H9 (cell line): ENCODE results near the gene CCDC187. TPM values are rescaled to one million over a fixed set of nuclear protein-coding genes. Genes with fewer than 3 reads are reported as not detected.

Experiments used
- DNase-seq: peaks from one replicate; pipeline ENCODE4 v3.0.0-alpha.2; 2017
- H2AFZ ChIP-seq: one replicate; pipeline ENCODE4 v1.6.1; 2013; ENCODE audit warnings: mild to moderate bottlenecking, low read length, control low read depth, moderate library complexity
- H2AK5ac ChIP-seq: 2 replicates; pipeline ENCODE4 v1.6.1; 2013; ENCODE audit warnings: low read length, control low read depth, mixed read lengths; ENCODE audit not compliant: insufficient read length
- H2BK120ac ChIP-seq: one replicate; pipeline ENCODE4 v1.6.1; 2013; ENCODE audit warnings: low read depth, mild to moderate bottlenecking, low read length, control low read depth, inconsistent platforms; ENCODE audit not compliant: poor library complexity, severe bottlenecking
- H2BK12ac ChIP-seq: 2 replicates; pipeline ENCODE4 v1.6.1; 2013; ENCODE audit warnings: low read length, control low read depth, mixed read lengths, low read depth; ENCODE audit not compliant: insufficient read length
- H2BK15ac ChIP-seq: 2 replicates; pipeline ENCODE4 v1.6.1; 2013; ENCODE audit warnings: low read depth, low read length, control low read depth
- H2BK20ac ChIP-seq: one replicate; pipeline ENCODE4 v1.6.1; 2013; ENCODE audit warnings: low read depth, mild to moderate bottlenecking, low read length, control low read depth, inconsistent platforms; ENCODE audit not compliant: poor library complexity, severe bottlenecking
- H2BK5ac ChIP-seq: 2 replicates; pipeline ENCODE4 v1.6.1; 2013; ENCODE audit warnings: low read length, control low read depth, mixed read lengths; ENCODE audit not compliant: insufficient read length
- H3K14ac ChIP-seq: 2 replicates; pipeline ENCODE4 v1.6.1; 2013; ENCODE audit warnings: low read length, control low read depth; ENCODE audit not compliant: insufficient read depth
- H3K18ac ChIP-seq: 2 replicates; pipeline ENCODE4 v1.6.1; 2013; ENCODE audit warnings: low read depth, mild to moderate bottlenecking, mixed read lengths, low read length, control low read depth; ENCODE audit not compliant: insufficient read length
- H3K23ac ChIP-seq: 2 replicates; pipeline ENCODE4 v1.6.1; 2013; ENCODE audit warnings: low read length, control low read depth, mixed read lengths, low read depth; ENCODE audit not compliant: insufficient read length
- H3K23me2 ChIP-seq: 2 replicates; pipeline ENCODE4 v1.6.1; 2013; ENCODE audit warnings: low read depth, mild to moderate bottlenecking, mixed read lengths, low read length, control low read depth; ENCODE audit not compliant: insufficient read length, poor library complexity, severe bottlenecking
- H3K27ac ChIP-seq: 2 replicates; pipeline ENCODE4 v1.5.1; 2013; ENCODE audit warnings: low read length, control low read depth, mixed read lengths, low read depth; ENCODE audit not compliant: insufficient read length
- H3K27me3 ChIP-seq: 2 replicates; pipeline ENCODE4 v1.6.1; 2013; ENCODE audit warnings: low read length, control low read depth, inconsistent platforms; ENCODE audit not compliant: insufficient read depth
- H3K4ac ChIP-seq: 2 replicates; pipeline ENCODE4 v1.6.1; 2013; ENCODE audit warnings: low read depth, mild to moderate bottlenecking, control low read depth, inconsistent platforms, low read length, moderate library complexity
- H3K4me1 ChIP-seq: 2 replicates; pipeline ENCODE4 v1.6.1; 2013; ENCODE audit warnings: low read length, control low read depth, inconsistent platforms; ENCODE audit not compliant: insufficient read depth
- H3K4me2 ChIP-seq: 2 replicates; pipeline ENCODE4 v1.6.1; 2013; ENCODE audit warnings: low read length, control low read depth, mixed read lengths; ENCODE audit not compliant: insufficient read length, insufficient read depth
- H3K56ac ChIP-seq: 2 replicates; pipeline ENCODE4 v1.6.1; 2013; ENCODE audit warnings: low read depth, mild to moderate bottlenecking, mixed read lengths, low read length, control low read depth; ENCODE audit not compliant: insufficient read length
- H3K79me1 ChIP-seq: 2 replicates; pipeline ENCODE4 v1.6.1; 2013; ENCODE audit warnings: low read depth, mild to moderate bottlenecking, moderate library complexity, low read length, control low read depth, inconsistent platforms; ENCODE audit not compliant: insufficient read depth, poor library complexity, severe bottlenecking
- H3K79me2 ChIP-seq: 2 replicates; pipeline ENCODE4 v1.6.1; 2013; ENCODE audit warnings: low read length, control low read depth, inconsistent platforms; ENCODE audit not compliant: insufficient read depth
- H3K9ac ChIP-seq: 2 replicates; pipeline ENCODE4 v1.6.1; 2013; ENCODE audit warnings: low read length, control low read depth, mixed read lengths; ENCODE audit not compliant: insufficient read length; ENCODE audit errors: extremely low read depth
- H3K9me3 ChIP-seq: one replicate; pipeline ENCODE4 v1.6.1; 2013; ENCODE audit warnings: low read depth, low read length, inconsistent platforms; ENCODE audit not compliant: control insufficient read depth
- H3T11ph ChIP-seq: one replicate; pipeline ENCODE4 v1.6.1; 2013; ENCODE audit warnings: mild to moderate bottlenecking, low read length, control low read depth, inconsistent platforms
- H4K20me1 ChIP-seq: one replicate; pipeline ENCODE4 v1.6.1; 2013; ENCODE audit not compliant: control insufficient read depth, insufficient read length, insufficient read depth
- H4K5ac ChIP-seq: 2 replicates; pipeline ENCODE4 v1.6.1; 2013; ENCODE audit warnings: low read depth, mild to moderate bottlenecking, mixed read lengths, low read length, control low read depth; ENCODE audit not compliant: insufficient read length
- H4K8ac ChIP-seq: replicated peaks from 2 replicates; pipeline ENCODE4 v1.6.1; 2013; ENCODE audit warnings: low read length, control low read depth, mixed read lengths, low read depth; ENCODE audit not compliant: insufficient read length
- H4K91ac ChIP-seq: 2 replicates; pipeline ENCODE4 v1.6.1; 2013; ENCODE audit warnings: low read depth, mild to moderate bottlenecking, moderate library complexity, mixed read lengths, low read length, control low read depth; ENCODE audit not compliant: insufficient read length
- H3K27ac Mint-ChIP-seq, 3 experiments: 2 replicates in 2 of 3; 3 replicates in 1 of 3; pipeline ENCODE4 v1.8.0; 2020 to 2021; ENCODE audit warnings: mixed read lengths in 3 of 3, mild to moderate bottlenecking in 1 of 3, moderate library complexity in 1 of 3
- H3K27me3 Mint-ChIP-seq: 2 replicates; pipeline ENCODE4 v1.8.0; 2021; ENCODE audit warnings: low read depth, mild to moderate bottlenecking, moderate library complexity, mixed read lengths
- H3K36me3 Mint-ChIP-seq, 3 experiments: 2 replicates in 2 of 3; 3 replicates in 1 of 3; pipeline ENCODE4 v1.8.0; 2020 to 2021; ENCODE audit warnings: low read depth in 3 of 3, mixed read lengths in 3 of 3; ENCODE audit not compliant: insufficient read depth in 1 of 3
- H3K4me1 Mint-ChIP-seq, 2 experiments: 2 replicates each; pipeline ENCODE4 v1.8.0; 2020; ENCODE audit warnings: mixed read lengths in 2 of 2
- H3K4me3 Mint-ChIP-seq, 2 experiments: 2 replicates in 1 of 2; 3 replicates in 1 of 2; pipeline ENCODE4 v1.8.0; 2020 to 2021; ENCODE audit warnings: mild to moderate bottlenecking in 2 of 2, mixed read lengths in 2 of 2, moderate library complexity in 1 of 2
- H3K9me3 Mint-ChIP-seq, 2 experiments: 2 replicates in 1 of 2; 3 replicates in 1 of 2; pipeline ENCODE4 v1.8.0; 2020; ENCODE audit warnings: mild to moderate bottlenecking in 2 of 2, mixed read lengths in 2 of 2, moderate library complexity in 1 of 2
- CTCF ChIP-seq: fragments of 200-600 bp; sonication (generic); conservative IDR thresholded peaks from 3 replicates; pipeline ENCODE4 v1.8.0; 2021; ENCODE audit warnings: antibody characterized with exemption, mild to moderate bottlenecking
- WGBS: extraction: QIAGEN DNeasy Blood & Tissue Kit; methylation state at CpG from one replicate; pipeline ENCODE4 v1.1.7; 2013; ENCODE audit warnings: missing lambda C conversion rate, low lambda C conversion rate, mixed read lengths; ENCODE audit not compliant: insufficient read length; ENCODE audit errors: extremely low coverage; 5-methylcytosine and 5-hydroxymethylcytosine counted together
- total RNA-seq: library from RNA; stranded (reverse); gene quantifications from 2 replicates; pipeline ENCODE4 v1.2.1, GENCODE V29; 2021

CCDC187 gene
- total RNA-seq, 1 experiment from 2014 or later = 0.07 TPM

- Mint-ChIP-seq H3K4me3 (no peak overlapping the region; a peak in 1 of 5 replicates), H3K9me3 (no peaks in the 10 kb centered on the region), H3K27me3 (no peaks in the 10 kb centered on the region; the same call in 1 of the 2 replicates), H3K4me1 (peaks cover 6 to 29% of the 10 kb centered on the region in 2 experiments; a peak in 3 of 4 replicates), H3K27ac (no peak overlapping the region; a peak in 1 of 7 replicates), H3K36me3 (no peaks in the 10 kb centered on the region; a peak in 1 of 7 replicates)
- Histone ChIP-seq H2BK5ac (no peak overlapping the region), H3K4me2 (no peak overlapping the region), H3K18ac (no peak overlapping the region), H4K5ac (no peak overlapping the region), H2BK15ac (no peak overlapping the region), H4K91ac (peak overlapping the region; percentile 8), H3K56ac (no peak overlapping the region), H4K20me1 (no peaks in the 10 kb centered on the region), H3T11ph (no peak overlapping the region), H3K14ac (no peak overlapping the region), H4K8ac (no peak overlapping the region), H3K4ac (no peak overlapping the region), H3K4me1 (no peaks in the 10 kb centered on the region), H3K79me2 (no peaks in the 10 kb centered on the region), H3K27ac (no peak overlapping the region), H2BK120ac (no peak overlapping the region), H3K9ac (no peak overlapping the region), H2AK5ac (no peak overlapping the region), H3K23me2 (no peaks in the 10 kb centered on the region), H2AFZ (no peak overlapping the region), H2BK20ac (no peak overlapping the region), H3K23ac (no peak overlapping the region), H3K27me3 (no peaks in the 10 kb centered on the region), H2BK12ac (no peak overlapping the region), H3K79me1 (no peaks in the 10 kb centered on the region), H3K9me3 (no peaks in the 10 kb centered on the region)
- DNase-seq = no peak
- TF ChIP-seq CTCF = no peak
- no CpG with 5 or more reads among the region's 24 CpGs for WGBS
These were observed 40.0 kb upstream of the CCDC187 start for GRCh38 chr9:136343884-136344269.
